Activated T-cell treated with anti-CD3 and anti-CD28 coated beads, Interleukin-2, amount 50 U/mL, for 4 hours (primary cell): ENCODE results near the gene DPP6. TPM values are rescaled to one million over a fixed set of nuclear protein-coding genes. Genes with fewer than 3 reads are reported as not detected.

Source experiments
- ATAC-seq, 2 donors: fragments of 200-7000 bp; cut with Tn5 transposase; one replicate each; pipeline ENCODE4 v1.10.0; 2021
- DNase-seq: peaks from one replicate; pipeline ENCODE4 v3.0.0-alpha.2; 2020
- H3K27me3 Mint-ChIP-seq: one replicate; pipeline ENCODE4 v1.8.0; 2021; ENCODE audit warnings: low read depth, mixed read lengths
- H3K36me3 Mint-ChIP-seq: one replicate; pipeline ENCODE4 v1.8.0; 2022; ENCODE audit warnings: mixed read lengths; ENCODE audit not compliant: insufficient read depth
- H3K4me1 Mint-ChIP-seq: one replicate; pipeline ENCODE4 v1.8.0; 2021; ENCODE audit warnings: low read depth, mixed read lengths
- H3K4me3 Mint-ChIP-seq: one replicate; pipeline ENCODE4 v1.8.0; 2021; ENCODE audit warnings: mild to moderate bottlenecking, moderate library complexity, mixed read lengths
- H3K9me3 Mint-ChIP-seq: one replicate; pipeline ENCODE4 v1.8.0; 2021; ENCODE audit warnings: mixed read lengths
- total RNA-seq, 3 donors: library from RNA; stranded (reverse); gene quantifications; one replicate each; pipeline ENCODE4 v1.2.1, GENCODE V29; 2021

DPP6 gene
- total RNA-seq, 3 donors from 2014 or later: not detected

- ATAC-seq: no peak
- Mint-ChIP-seq H3K4me1 (no peaks in the 10 kb centered on the region), H3K9me3 (no peaks in the 10 kb centered on the region), H3K4me3 (no peak overlapping the region), H3K36me3 (no peaks in the 10 kb centered on the region), H3K27me3 (no peaks in the 10 kb centered on the region)
- no peak for DNase-seq
Measured at GRCh38 chr7:154342971-154343633, 290.9 kb downstream of the DPP6 start.

- no peaks in the 10 kb centered on the region for H3K4me1 Mint-ChIP-seq
- DNase-seq: no peak
- H3K4me3 Mint-ChIP-seq: no peak overlapping the region
- no peaks in the 10 kb centered on the region for H3K36me3 Mint-ChIP-seq
- peaks cover 3% of the 10 kb centered on the region for H3K9me3 Mint-ChIP-seq
- ATAC-seq: no peak
- no peaks in the 10 kb centered on the region for H3K27me3 Mint-ChIP-seq
Measured at GRCh38 chr7:154343778-154344412, 291.7 kb downstream of the DPP6 start.

- H3K4me3 Mint-ChIP-seq: no peak overlapping the region
- no peak for ATAC-seq
Measured at GRCh38 chr7:154345093-154345492, 292.9 kb downstream of the DPP6 start.

GRCh38 chr7:154347700-154348266 lies 295.6 kb downstream of the DPP6 start:
- DNase-seq (no peak), ATAC-seq (no peak)
- H3K4me1 Mint-ChIP-seq: no peaks in the 10 kb centered on the region
- peaks cover 3% of the 10 kb centered on the region for H3K9me3 Mint-ChIP-seq
- H3K36me3 Mint-ChIP-seq: no peaks in the 10 kb centered on the region
- no peak overlapping the region for H3K4me3 Mint-ChIP-seq
- no peaks in the 10 kb centered on the region for H3K27me3 Mint-ChIP-seq

More at GRCh38 chr7:154345093-154345492, 292.9 kb downstream of the DPP6 start:
- DNase-seq: no peak
- Mint-ChIP-seq H3K9me3 (peaks cover 3% of the 10 kb centered on the region), H3K27me3 (no peaks in the 10 kb centered on the region), H3K4me1 (no peaks in the 10 kb centered on the region), H3K36me3 (no peaks in the 10 kb centered on the region)

GRCh38 chr7:154350892-154351291 lies 298.7 kb downstream of the DPP6 start:
- Mint-ChIP-seq H3K36me3 (no peaks in the 10 kb centered on the region), H3K4me3 (no peak overlapping the region), H3K4me1 (no peaks in the 10 kb centered on the region), H3K27me3 (no peaks in the 10 kb centered on the region), H3K9me3 (peaks cover 8% of the 10 kb centered on the region)
- ATAC-seq (no peak), DNase-seq (no peak)

GRCh38 chr7:154353355-154353767 lies 301.2 kb downstream of the DPP6 start:
- H3K36me3 Mint-ChIP-seq: no peaks in the 10 kb centered on the region
- H3K27me3 Mint-ChIP-seq: no peaks in the 10 kb centered on the region
- H3K9me3 Mint-ChIP-seq: peaks cover 7% of the 10 kb centered on the region
- no peak for DNase-seq
- no peaks in the 10 kb centered on the region for H3K4me1 Mint-ChIP-seq
- no peak for ATAC-seq
- H3K4me3 Mint-ChIP-seq: no peak overlapping the region

- no peak for DNase-seq
- Mint-ChIP-seq H3K9me3 (peaks cover 4% of the 10 kb centered on the region), H3K27me3 (no peaks in the 10 kb centered on the region), H3K4me1 (no peaks in the 10 kb centered on the region), H3K36me3 (no peaks in the 10 kb centered on the region), H3K4me3 (no peak overlapping the region)
- ATAC-seq: no peak
Measured at GRCh38 chr7:154364170-154364569, 312.0 kb downstream of the DPP6 start.

DNA sequence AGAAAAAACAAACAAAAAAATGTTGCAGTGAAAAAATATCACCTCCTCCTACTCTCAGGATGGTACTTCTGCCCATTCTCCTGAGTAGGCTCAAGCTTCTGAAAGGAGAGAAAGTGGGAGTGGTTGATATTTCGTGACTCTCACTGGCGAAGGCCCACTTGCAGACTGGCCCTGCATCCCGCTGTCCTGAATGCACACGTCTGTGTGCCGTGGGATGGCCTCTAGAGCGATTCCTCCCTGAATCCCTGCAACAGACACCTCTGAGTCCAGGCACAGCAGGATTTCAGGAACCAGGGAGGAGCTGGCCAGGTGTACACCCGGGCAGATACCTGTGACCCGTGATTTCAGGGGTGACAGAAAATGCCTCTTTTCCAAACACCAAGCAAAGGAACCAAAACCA lies 319.2 kb downstream of the DPP6 start:
- no peaks in the 10 kb centered on the region for H3K36me3 Mint-ChIP-seq
- no peak overlapping the region for H3K4me3 Mint-ChIP-seq
- no peaks in the 10 kb centered on the region for H3K27me3 Mint-ChIP-seq
- H3K9me3 Mint-ChIP-seq: peaks cover under 1% of the 10 kb centered on the region
- no peak for ATAC-seq
- DNase-seq: no peak
- no peaks in the 10 kb centered on the region for H3K4me1 Mint-ChIP-seq

DNA sequence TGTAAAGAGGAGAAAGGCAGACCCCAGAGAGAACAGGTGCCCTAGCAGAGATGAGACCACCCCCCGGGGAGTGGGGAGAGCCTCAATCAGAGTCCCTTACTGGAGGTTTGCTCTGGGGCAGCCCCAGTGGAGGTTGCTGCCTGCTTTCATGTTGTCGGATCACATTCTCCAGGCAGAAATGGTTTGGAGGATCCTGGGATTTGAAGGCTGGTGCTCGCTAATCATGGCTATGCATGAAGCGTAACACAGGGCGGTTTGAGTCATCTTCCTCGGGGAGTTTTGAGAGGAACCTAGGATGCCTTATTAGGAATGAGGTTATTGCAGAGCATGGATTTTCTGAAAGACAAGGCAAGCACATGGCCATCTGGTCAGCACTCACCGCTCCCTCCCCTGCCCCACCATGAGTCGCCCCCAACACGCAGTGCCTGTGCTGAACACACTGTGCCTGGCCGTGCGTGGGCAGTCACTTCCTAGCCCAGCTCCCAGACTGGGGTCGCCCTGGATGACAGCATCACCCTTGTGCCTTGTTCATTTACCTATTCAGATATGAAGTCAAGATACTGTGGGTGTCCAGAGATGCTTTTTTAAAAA lies 319.9 kb downstream of the DPP6 start:
- Mint-ChIP-seq H3K27me3 (no peaks in the 10 kb centered on the region), H3K4me3 (no peak overlapping the region), H3K4me1 (no peaks in the 10 kb centered on the region), H3K36me3 (no peaks in the 10 kb centered on the region), H3K9me3 (no peaks in the 10 kb centered on the region)
- ATAC-seq (no peak), DNase-seq (no peak)

- peaks cover 3% of the 10 kb centered on the region for H3K9me3 Mint-ChIP-seq
- H3K36me3 Mint-ChIP-seq: no peaks in the 10 kb centered on the region
- no peak overlapping the region for H3K4me3 Mint-ChIP-seq
- no peak for DNase-seq
- no peaks in the 10 kb centered on the region for H3K4me1 Mint-ChIP-seq
- no peak for ATAC-seq
- H3K27me3 Mint-ChIP-seq: no peaks in the 10 kb centered on the region
Measured at GRCh38 chr7:154373956-154374355, 321.8 kb downstream of the DPP6 start.

DNA sequence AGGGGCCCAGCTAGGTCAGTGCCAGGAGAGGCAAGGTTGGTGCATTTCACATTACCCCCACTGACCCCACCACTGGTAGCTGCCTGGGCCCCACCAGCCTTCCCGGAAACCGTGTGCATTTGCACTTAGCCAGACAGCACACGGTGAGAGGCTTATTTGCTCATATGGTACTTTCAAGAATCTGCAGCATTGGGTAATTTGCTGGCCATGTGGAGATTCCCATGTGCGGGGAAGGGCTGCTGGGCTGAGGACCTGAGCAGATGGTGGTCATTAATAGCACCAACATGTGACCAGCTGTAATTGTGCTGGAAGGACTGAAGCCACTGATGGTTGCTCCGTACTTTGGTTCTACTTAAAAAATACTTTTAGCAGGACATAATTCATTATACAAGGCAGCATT lies 323.8 kb downstream of the DPP6 start:
- no peaks in the 10 kb centered on the region for H3K27me3 Mint-ChIP-seq
- no peaks in the 10 kb centered on the region for H3K4me1 Mint-ChIP-seq
- ATAC-seq (no peak), DNase-seq (no peak)
- peaks cover 3% of the 10 kb centered on the region for H3K9me3 Mint-ChIP-seq
- no peak overlapping the region for H3K4me3 Mint-ChIP-seq
- H3K36me3 Mint-ChIP-seq: no peaks in the 10 kb centered on the region

DNA sequence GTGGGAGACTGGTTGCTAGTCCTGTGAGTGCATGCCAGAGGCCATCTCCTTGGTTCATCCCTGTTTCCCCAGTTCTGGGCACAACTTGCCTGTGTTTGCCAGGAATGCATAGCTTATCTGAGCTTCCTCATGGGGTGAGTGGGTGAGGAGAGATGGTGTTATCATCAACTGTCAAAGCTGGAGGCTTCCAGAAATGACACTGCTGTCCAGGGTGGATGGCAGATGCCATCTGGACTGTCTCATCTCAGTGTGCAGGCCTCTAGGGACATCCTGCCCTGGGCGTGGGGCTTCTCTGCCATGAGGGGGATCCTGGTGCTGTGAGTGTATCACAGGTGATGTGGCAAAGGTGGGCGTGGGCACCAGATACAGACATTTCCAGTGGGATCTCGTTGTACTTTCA lies 328.6 kb downstream of the DPP6 start:
- DNase-seq: no peak

GRCh38 chr7:154383045-154383444 lies 330.8 kb downstream of the DPP6 start:
- no peak for DNase-seq
- Mint-ChIP-seq H3K27me3 (no peaks in the 10 kb centered on the region), H3K4me1 (no peaks in the 10 kb centered on the region), H3K9me3 (peaks cover 13% of the 10 kb centered on the region), H3K4me3 (no peak overlapping the region), H3K36me3 (no peaks in the 10 kb centered on the region)
- ATAC-seq: no peak

More for the DNA sequence above, 328.6 kb downstream of the DPP6 start:
- no peaks in the 10 kb centered on the region for H3K4me1 Mint-ChIP-seq
- no peak overlapping the region for H3K4me3 Mint-ChIP-seq
- no peaks in the 10 kb centered on the region for H3K36me3 Mint-ChIP-seq
- H3K27me3 Mint-ChIP-seq: no peaks in the 10 kb centered on the region
- no peak for ATAC-seq
- peaks cover 3% of the 10 kb centered on the region for H3K9me3 Mint-ChIP-seq

DNA sequence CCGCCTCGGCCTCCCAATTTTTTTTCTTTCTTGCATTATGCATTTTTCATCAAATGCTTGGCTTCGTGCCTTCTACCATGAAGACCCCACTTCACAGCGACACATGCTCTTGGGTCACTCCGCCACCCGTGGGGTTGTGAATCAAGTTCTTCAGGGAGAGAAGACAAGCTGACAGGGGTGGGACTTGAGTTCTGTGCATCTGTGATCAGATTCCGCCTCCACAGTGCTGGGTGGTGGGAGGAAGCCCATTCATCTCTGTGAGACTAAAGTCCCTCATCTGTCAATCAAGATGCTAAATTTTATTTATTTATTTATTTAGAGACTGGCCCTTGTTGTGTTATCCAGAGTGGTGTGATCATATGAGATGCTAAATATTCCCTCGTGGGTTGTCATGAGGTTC lies 333.0 kb downstream of the DPP6 start:
- DNase-seq (no peak), ATAC-seq (no peak)
- H3K9me3 Mint-ChIP-seq: peaks cover 15% of the 10 kb centered on the region
- H3K4me3 Mint-ChIP-seq: no peak overlapping the region
- H3K27me3 Mint-ChIP-seq: no peaks in the 10 kb centered on the region
- no peaks in the 10 kb centered on the region for H3K36me3 Mint-ChIP-seq
- H3K4me1 Mint-ChIP-seq: no peaks in the 10 kb centered on the region

DNA sequence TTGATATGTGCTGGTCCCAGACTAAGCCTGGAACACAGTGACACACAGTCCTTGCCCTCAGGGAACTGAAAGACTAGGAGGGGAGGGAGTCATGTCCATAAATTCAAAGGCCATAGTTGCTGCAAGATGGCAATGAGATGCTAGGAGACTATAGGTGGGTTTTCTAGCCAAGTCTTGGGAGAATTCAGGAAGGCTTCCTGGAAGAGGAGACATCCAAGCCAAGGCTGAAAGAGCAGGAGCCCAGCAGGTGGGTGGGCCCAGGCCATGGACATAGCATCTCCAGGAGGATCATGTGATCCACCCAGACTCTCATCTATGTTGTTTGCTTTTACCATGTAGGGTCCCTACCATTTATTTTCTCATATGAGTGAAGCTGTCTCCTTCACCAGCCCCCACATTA lies 335.1 kb downstream of the DPP6 start:
- Mint-ChIP-seq H3K4me3 (no peak overlapping the region), H3K4me1 (no peaks in the 10 kb centered on the region), H3K9me3 (peaks cover 22% of the 10 kb centered on the region), H3K36me3 (no peaks in the 10 kb centered on the region), H3K27me3 (no peaks in the 10 kb centered on the region)
- ATAC-seq (no peak), DNase-seq (no peak)
